Measurements from ENCODE around the gene RPS6KA2. TPM values are rescaled to one million over a fixed set of nuclear protein-coding genes. Genes with fewer than 3 reads are reported as not detected.
"Not testable (repeated sequence)": the region's sequence is repeated elsewhere in the genome, so short reads cannot be mapped to it uniquely, and the experiment has no call there.

Gene RPS6KA2
- total RNA-seq, 4 donors from 2014 or later: 12.1 to 116 (median 26.4) TPM

DNA sequence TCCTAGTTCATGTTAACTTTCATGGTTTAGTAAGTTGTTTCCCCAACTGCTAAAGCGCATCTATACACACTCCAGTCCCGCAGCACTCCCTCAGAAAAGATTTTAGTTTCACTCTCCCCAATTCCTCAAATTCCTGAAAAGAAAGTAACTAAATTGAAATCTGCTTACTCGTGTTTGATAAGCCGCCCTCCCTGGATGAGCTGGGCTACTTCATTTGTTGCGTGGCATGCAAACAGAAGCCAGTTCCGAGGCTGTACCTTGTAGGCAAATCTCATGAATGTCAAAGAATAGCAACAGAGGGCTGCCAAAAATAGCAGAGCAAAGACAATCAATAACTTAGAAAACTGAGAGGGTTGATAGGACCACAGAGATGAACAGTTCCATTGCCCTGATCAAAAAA lies 261.2 kb downstream of the RPS6KA2 start:
- Histone ChIP-seq H3K36me3 (peaks cover 0 to 27% (median 0%) of the 10 kb centered on the region in 3 donors), H3K27ac (no peak overlapping the region), H3K4me3 (no peak overlapping the region), H3K9me3 (no peaks in the 10 kb centered on the region), H3K27me3 (no peaks in the 10 kb centered on the region), H3K4me1 (no peaks in the 10 kb centered on the region)
- DNase-seq: no peak
- TF ChIP-seq, protein P1, sequence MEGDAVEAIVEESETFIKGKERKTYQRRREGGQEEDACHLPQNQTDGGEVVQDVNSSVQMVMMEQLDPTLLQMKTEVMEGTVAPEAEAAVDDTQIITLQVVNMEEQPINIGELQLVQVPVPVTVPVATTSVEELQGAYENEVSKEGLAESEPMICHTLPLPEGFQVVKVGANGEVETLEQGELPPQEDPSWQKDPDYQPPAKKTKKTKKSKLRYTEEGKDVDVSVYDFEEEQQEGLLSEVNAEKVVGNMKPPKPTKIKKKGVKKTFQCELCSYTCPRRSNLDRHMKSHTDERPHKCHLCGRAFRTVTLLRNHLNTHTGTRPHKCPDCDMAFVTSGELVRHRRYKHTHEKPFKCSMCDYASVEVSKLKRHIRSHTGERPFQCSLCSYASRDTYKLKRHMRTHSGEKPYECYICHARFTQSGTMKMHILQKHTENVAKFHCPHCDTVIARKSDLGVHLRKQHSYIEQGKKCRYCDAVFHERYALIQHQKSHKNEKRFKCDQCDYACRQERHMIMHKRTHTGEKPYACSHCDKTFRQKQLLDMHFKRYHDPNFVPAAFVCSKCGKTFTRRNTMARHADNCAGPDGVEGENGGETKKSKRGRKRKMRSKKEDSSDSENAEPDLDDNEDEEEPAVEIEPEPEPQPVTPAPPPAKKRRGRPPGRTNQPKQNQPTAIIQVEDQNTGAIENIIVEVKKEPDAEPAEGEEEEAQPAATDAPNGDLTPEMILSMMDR (IDR thresholded peaks at IDR 0.05): no peak
- no peak for TF ChIP-seq POLR2A (IDR thresholded peaks at IDR 0.05)

- Histone ChIP-seq H3K9me3 (no peaks in the 10 kb centered on the region), H3K36me3 (peaks cover 0 to 27% (median 0%) of the 10 kb centered on the region in 3 donors), H3K27ac (no peak overlapping the region), H3K4me3 (no peak overlapping the region), H3K27me3 (no peaks in the 10 kb centered on the region), H3K4me1 (no peaks in the 10 kb centered on the region)
- DNase-seq: no peak
- TF ChIP-seq, protein P1 (IDR thresholded peaks at IDR 0.05): no peak
- TF ChIP-seq POLR2A (IDR thresholded peaks at IDR 0.05): no peak
Observed at GRCh38 chr6:166365221-166365620, 261.8 kb downstream of the RPS6KA2 start.

GRCh38 chr6:166364456-166364855 lies 262.6 kb downstream of the RPS6KA2 start:
- Histone ChIP-seq H3K4me3 (no peak overlapping the region), H3K9me3 (no peaks in the 10 kb centered on the region), H3K4me1 (no peaks in the 10 kb centered on the region), H3K27me3 (no peaks in the 10 kb centered on the region), H3K27ac (peak overlapping the region in 1 of 4 donors; percentile 28), H3K36me3 (peaks cover 0 to 27% (median 0%) of the 10 kb centered on the region in 3 donors)
- TF ChIP-seq POLR2A (IDR thresholded peaks at IDR 0.05): no peak
- TF ChIP-seq, protein P1 (IDR thresholded peaks at IDR 0.05): no peak
- DNase-seq: no peak

GRCh38 chr6:166362427-166362826 lies 264.6 kb downstream of the RPS6KA2 start:
- not testable (repeated sequence) for H3K27me3 ChIP-seq, DNase-seq, H3K27ac ChIP-seq, H3K9me3 ChIP-seq, H3K4me1 ChIP-seq, H3K4me3 ChIP-seq
- peaks cover 0 to 27% (median 0%) of the 10 kb centered on the region in 3 donors for H3K36me3 ChIP-seq

DNA sequence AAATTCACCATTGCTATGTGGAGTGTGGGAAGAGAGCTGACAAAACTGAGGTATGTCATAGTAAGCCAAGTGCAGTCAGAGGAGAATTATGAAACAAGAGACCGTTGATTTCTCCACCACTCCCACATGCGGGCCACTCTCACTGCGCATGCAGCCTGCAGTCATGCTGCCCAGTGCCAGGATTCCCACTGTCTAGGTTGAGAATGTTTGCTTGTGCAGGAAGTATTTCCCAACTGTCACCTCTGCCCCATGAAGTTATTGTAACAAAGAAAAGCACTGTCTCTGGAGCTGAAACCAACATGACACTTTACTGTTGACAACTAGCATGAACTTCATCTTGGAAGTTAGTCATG lies 266.0 kb downstream of the RPS6KA2 start:
- no peak overlapping the region for H3K4me3 ChIP-seq
- H3K36me3 ChIP-seq: peaks cover 0 to 27% (median 0%) of the 10 kb centered on the region in 3 donors
- H3K4me1 ChIP-seq: no peaks in the 10 kb centered on the region
- no peak overlapping the region for H3K27ac ChIP-seq
- TF ChIP-seq, protein P1 (IDR thresholded peaks at IDR 0.05): no peak
- no peak for TF ChIP-seq POLR2A (IDR thresholded peaks at IDR 0.05)
- no peak for DNase-seq
- no peaks in the 10 kb centered on the region for H3K9me3 ChIP-seq
- H3K27me3 ChIP-seq: no peaks in the 10 kb centered on the region

DNA sequence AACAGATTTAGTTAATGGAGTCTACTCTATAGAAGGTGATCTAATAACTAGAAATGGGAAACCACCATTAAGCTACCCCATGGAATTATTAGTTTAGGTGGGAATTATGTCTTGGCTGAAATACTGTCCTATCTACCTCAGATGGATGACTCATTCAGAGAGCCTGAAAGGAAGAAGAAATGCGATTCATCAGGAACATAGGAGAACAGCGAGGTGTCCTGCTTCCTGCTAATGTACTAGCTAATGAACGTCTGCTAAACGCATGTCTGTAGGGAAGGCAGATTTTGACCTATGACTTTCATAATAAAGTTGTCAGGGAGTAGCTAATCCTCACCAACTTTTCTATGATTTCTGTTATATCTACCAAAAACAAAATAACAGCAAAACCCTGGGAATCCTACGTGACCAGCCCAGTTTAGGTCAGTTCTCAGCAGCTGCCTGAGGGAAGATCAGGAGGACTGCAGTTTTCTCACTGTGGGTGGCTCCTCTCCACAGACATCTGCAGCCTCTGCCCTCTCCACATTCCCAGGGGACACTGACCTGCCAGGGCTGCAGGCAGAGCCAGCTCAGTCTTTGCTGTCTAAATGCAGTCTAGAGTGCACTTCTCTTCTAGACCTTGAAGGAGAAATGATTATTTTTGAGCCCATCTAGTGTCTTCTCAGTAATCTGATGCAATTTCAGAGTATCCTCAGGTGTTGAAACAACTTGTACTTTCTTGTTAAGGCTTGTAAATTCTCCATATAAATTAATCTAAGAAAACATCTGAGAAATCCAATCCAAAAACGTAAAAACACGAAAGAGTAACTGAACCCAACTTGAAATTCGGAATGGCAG lies 266.6 kb downstream of the RPS6KA2 start:
- TF ChIP-seq, protein P1 (IDR thresholded peaks at IDR 0.05): no peak
- TF ChIP-seq POLR2A (IDR thresholded peaks at IDR 0.05): no peak
- Histone ChIP-seq H3K27ac (no peak overlapping the region), H3K36me3 (peaks cover 0 to 23% (median 0%) of the 10 kb centered on the region in 3 donors), H3K4me1 (no peaks in the 10 kb centered on the region), H3K27me3 (no peaks in the 10 kb centered on the region), H3K4me3 (no peak overlapping the region), H3K9me3 (no peaks in the 10 kb centered on the region)
- DNase-seq: no peak

All from Peyer's patch (tissue), 4 donors.